GM19463 (cell line): ENCODE results near the gene ABCG8.

Source experiments
- ATAC-seq: cut with Tn5 transposase; IDR thresholded peaks from one replicate; pipeline ENCODE4 v1.9.1; 2021; ENCODE audit warnings: mild to moderate bottlenecking, moderate library complexity; ENCODE audit not compliant: unreplicated experiment

Gene ABCG8

DNA sequence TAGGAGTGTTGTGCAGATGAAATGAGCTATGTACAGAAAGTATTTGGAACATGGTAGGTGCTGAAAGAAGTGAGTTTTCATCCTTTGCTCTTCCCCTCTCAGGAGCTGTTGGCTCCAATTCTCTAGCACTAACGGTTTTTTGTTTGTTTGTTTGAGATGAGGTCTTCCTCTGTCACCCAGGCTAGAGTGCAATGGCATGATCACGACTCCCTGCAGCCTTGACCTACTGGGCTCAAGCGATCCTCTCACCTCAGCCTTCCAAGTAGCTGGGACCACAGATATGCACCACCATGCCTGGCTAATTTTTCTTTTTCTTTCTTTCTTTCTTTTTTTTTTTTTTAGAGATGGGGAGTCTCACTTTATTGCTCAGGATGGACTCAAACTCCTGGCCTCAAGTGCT lies 12.9 kb upstream of the ABCG8 start:
- ATAC-seq, result no peak

DNA sequence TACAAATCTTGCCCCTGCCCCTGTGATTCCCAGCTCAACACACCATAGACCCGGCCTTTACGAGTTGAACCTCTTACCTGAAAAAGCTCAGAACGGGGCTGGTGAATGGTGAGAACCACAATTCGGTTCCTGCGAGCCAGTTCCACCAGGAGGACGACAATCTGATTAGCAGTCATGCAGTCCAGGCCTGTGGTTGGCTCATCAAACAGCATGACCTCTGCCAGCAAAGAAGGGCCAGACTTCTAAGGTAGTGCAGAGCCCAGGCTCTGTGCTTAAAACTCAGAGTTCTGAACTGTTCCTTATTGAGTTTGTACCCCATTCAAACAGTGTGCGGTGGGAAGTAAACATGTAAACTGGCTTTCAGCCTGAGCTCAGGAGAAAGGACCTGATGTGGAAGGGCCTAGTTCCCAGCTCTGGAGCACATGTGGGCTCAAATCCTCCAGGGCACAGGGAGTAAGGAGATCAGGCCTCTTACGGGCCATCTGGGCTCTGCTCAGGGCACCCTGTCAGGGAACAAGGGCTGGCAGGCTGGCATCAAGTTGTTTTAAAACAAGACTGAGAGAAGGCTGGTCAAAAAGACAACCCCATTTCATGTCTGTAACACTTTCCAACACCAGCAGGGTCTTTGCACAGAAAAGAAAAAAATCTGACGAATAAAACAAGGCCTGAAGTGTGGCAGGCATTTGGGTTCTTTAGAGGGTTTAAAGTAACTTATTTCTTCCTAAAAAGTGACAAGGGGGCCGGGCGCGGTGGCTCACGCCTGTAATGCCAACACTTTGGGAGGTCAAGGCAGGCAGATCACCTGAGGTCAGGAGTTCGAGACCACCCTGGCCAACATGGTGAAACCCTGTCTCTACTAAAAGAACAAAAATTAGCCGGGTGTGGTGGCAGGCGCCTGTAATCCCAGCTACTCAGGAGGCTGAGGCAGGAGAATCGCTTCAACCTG lies 12.2 kb upstream of the ABCG8 start:
- ATAC-seq, result no peak

DNA sequence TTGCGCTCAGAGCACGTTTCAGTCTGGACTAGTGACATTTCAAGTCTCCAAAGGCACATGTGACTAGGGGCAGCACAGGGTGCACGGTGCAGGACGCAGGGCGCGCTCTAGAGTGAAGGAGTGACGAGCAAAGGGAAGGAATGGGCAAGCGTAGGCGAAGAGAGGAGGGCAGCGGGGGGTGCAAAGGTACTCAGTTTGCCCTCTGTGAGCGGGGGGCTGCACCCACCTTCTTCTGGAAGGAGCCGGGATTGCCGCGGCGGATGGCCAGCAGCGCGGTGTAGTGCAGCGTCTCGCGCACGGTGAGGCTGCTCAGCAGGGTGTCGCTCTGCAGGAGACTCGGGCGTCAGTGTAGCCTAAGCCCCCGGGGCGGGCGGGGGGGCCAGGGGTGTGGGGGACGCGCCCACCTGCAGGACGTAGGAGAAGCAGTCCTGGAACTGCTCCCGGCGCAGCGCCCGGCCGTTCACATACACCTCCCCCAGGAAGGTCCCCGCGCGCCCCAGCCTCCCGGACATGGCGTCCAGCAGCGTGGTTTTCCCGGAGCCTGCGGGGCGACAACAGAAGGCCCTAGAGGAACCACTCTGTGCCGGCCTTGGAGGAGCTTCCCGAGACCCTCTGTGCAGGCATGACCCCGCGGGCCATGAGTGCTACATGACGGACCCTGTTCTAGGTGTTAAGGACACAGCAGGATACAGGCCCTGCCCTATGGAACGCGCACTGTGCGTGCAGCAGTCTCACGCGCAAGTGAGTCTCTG lies 7.1 kb upstream of the ABCG8 start:
- no peak for ATAC-seq

DNA sequence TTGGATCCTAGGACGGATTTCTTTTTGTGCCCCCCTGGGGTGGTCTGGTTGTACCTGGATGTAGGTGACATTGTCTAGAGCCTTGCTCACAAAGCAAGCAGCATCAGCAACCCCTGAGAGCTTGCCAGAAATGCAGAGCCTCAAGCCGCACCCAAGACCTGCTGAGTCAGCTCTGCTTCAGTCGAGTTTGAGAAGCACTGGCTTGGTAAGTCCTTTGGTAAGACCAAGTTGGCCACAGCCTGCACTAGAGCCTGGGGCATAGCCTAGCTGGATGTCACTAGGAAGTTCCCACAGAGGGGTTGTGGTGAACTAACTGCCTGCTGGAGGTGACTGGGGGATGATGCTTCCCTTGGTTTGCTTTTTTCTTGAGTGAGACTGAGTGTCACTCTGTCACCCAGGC lies 6.3 kb upstream of the ABCG8 start:
- no peak for ATAC-seq

DNA sequence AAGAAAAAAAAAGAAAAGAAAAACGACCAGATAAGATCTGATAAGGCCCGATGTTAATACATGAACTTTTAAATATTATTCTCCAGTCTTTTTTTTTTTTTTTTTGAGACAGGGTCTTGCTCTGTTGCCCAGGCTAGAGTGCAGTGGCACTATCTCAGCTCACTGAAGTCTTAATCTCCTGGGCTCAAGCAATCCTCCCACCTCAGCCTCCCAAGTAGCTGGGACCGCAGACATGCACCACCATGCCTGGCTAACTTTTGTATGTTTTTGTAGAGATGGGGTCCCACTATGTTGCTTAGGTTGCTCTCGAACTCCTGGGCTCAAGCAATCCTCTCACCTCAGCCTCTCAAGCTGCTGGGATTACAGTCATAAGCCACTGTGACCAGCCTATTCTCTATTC lies 1.7 kb upstream of the ABCG8 start:
- ATAC-seq, result no peak

DNA sequence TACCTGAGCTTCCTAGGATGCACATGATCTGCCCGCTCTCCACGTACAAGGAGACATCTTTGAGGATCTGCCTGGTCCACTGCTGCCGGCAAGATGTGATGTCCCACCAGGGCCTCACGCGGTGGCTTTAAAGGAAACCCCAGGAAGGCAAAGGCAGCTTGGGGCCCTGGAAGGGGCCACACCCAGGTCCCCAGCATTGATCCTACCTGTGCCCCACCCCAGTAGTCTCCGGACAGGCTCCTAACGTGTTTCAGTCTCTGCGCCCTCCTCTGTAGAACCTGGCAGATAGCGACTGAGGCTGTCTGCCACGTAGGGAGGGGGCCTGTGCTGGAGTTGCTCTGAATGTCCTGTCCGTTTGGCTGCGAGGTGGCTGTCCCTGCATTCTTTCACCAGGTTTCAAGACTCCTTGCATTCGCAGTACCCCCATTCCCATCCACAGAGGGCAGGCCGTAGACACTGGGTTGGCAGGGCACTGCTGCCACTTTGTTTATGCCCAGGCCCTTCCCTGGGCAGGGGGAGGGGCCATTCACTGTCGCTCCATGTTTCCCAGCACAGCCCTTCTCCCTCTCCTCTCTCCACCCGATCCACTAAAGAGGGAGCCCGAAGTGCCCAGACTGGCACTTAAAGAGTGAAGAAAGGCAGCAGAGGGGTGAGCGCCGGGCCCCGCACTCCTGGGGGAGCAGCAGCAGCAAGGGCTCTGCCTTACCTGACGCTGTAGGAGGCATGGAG lies 776 bp upstream of the ABCG8 start:
- ATAC-seq, result no peak

DNA sequence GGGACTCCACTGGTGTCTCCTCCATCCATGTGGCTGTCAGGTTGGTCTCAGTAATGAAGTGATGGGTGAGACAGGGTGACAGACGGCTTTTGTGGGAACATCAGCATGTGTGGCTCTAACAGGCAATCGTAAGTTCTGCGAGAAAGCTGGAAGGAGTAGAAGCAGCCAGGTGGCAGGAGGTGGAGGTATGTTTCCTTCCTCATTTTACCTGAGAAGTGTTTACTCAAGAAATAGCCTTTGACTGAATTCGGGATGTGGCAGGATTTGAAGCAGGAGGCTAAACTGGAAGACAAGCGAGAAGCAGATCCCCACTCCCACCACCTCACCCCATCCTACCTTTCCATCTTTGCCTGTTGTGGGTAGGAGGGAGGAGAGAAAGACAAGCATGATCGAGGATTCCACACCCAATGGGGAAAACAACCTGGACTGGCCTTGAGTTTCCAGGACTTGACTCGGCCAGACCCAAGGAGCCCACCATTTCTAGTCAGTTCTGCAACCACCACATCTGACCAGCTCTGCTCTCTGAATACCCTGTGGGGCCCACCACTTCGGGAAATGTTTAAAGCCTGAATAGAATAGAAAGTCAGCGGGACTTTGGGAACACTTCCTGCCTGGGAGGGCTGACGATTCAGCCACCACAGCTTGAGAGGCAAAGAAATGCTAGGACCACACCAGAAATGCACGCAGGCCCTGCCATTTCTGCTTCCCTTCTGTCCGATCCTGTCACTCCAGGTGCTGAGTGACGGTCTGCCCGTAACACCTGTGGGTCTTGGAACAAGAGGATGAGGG lies 1.2 kb downstream of the ABCG8 start:
- ATAC-seq, result no peak

DNA sequence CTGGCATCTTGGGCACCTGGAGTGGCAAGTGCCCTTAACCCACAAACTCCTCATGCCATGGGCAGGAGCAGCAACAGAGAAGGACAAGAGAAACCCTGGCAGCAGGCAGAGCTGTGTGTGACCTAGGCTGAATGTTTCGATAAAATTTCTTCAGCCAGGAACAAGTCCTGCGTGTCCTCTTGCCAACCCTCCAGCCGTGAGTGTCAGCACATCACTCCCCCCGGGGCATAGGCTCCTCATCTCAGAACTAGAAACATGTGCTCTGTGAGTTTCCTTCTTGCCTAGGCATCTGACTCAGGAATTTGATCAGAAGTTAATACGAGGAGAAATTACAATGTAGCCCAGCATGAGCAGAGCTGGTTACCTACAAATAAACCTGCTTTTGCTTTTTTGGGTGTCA lies 2.2 kb downstream of the ABCG8 start:
- ATAC-seq, result no peak

DNA sequence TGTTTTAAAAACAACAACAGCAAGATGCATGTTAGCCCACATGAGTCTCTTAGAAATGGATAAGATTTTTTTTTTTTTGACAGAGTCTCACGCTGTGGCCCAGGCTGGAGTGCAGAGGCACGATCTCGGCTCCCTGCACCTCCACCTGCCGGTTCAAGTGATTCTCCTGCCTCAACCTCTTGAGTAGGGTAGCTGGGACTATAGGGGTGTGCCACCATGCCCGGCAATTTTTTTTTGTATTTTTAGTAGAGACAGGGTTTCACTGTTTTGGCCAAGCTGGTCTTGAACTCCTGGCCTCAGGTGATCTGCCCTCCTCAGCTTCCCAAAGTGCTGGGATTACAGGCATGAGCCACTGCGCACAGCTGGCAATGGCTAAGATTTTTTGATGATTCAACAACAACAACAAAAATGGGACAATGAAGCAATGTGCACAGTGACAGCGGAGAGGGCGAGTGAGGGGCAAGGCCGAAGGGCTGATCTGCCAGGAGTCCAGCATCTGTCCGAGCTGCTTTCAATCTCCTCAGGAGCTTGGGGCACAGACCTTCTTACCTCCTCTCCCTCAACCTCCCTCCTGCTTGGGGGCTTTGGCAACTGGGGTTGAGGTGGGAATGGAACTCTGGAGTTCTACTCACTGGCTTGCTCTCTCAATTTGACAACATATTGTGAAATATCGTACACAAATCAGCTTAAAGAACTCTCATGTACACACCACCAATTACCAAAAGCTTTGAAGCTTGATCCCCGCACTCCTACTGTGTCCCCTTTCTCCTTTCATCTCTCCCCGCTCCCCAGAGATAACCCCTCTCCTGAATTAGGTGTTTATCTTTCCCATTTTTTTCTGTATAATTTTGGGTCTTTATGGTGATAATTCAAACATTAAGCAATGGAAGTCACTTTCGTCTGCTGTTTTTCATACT lies 3.4 kb downstream of the ABCG8 start:
- ATAC-seq, result no peak

DNA sequence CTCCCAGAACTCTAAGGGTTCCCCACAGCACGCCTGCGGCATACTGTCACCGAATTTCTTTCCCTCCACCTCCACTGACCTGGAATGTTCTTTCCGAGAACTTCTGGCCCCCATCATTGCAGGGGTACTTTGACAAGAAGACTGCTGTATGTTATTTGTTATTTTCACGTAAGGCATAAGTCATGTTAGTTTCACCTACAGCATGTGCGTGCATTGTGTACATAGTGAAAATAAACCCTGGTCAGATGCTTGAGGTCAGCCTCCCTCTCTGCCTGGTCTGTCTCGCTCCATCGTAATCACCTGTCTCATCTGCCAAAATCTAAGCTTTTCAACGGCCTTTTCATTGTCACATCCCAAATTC lies 4.1 kb downstream of the ABCG8 start:
- ATAC-seq, result no peak

DNA sequence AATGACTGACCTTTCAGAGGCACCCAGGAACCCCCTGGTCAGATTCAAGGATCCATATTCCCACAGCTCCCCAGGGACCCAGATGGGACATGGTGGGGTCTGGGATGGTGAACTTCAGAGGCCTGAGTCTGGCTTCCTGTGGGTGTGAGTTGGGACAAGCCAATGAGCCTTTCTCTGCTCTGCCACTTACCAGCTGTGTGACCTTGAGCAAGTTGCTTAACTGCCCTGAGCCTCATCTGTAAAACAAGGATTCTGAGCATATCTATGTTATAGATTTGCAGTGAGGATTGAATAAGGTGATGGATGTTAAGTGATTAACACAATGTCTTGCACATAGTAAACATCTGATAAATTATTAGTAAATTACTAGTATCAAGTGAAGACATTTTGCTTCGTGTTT lies 6.4 kb downstream of the ABCG8 start:
- no peak for ATAC-seq

DNA sequence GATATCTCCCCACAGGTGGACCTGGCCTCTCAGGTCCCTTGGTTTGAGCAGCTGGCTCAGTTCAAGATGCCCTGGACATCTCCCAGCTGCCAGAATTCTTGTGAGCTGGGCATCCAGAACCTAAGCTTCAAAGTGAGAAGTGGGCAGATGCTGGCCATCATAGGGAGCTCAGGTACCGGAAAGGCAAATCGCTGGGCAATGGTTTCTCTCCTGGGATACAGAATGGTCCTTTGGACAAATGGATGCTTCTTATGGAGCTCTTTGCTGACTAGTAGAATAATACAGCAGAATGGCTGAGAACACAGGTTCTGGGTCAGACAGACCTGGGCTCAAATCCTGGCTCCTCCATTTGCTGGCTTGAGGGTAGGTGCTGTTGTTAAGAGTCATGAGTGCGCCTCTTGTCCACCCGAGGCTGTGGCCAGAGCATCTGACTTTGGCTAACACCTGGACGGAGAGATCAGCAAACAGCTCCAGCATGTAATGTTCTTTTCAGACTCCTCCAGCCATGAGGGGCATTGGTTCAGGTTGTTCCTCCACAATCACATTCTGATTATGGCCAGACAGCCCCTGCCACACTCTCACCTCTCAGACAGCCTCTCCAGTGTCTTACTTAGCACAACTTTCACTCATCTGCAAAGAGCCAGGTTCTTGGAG lies 7.5 kb downstream of the ABCG8 start:
- no peak for ATAC-seq

DNA sequence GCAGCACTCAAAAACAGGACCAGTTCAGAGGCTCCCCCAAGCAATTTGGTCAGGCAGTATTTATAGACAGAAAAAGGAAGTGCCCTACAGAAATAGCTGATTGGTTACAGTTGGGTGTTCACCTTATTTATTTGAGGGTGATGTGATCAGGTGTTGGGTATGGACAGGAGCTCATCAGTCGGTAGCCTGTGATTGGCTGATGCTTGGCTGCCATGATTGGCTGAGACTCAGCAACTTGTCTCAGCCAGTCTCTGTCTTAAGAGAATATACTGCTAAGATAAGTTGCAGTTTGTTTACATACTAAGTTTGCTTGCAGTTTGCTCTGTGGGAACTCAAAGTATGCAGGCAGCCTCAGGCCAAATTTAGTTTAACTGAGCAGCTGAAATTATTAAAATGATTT lies 9.4 kb downstream of the ABCG8 start:
- ATAC-seq, result no peak

DNA sequence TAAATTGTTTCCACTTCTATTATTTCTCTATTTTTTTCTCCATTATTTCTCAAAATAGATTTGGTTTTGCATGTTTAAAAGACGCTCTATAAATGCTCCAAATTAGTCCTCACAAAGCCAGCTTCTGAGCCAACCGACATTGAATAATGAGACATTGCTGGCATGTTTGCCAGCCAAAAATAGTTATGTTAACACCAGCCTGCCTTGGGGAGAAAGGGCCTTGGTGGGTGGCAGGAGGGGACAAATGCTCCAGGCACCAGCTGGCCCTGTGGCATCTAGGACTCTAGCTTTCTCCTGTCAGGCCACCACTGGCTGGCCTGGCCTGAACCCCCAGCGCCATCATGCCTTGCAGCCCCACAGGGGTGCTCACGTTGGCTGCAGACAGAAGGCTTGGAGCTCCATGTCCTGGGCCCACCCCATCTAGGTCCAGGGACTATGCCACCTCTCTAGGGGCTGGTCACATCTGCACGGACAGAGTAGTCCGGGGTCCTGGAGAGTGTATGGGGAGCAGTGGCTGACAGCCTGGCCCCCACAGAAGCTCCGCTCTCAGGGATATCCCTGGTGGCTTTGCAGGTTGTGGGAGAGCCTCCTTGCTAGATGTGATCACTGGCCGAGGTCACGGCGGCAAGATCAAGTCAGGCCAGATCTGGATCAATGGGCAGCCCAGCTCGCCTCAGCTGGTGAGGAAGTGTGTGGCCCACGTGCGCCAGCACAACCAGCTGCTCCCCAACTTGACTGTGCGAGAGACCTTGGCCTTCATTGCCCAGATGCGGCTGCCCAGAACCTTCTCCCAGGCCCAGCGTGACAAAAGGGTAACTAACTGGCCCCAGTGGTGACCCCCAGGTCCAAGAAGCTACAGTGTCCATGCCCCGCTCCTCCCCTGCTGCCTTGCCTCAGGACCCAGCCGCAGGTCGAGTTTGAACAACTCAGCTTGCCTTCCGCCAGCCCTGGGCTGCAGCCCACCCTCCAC lies 12.5 kb downstream of the ABCG8 start:
- ATAC-seq, result no peak

DNA sequence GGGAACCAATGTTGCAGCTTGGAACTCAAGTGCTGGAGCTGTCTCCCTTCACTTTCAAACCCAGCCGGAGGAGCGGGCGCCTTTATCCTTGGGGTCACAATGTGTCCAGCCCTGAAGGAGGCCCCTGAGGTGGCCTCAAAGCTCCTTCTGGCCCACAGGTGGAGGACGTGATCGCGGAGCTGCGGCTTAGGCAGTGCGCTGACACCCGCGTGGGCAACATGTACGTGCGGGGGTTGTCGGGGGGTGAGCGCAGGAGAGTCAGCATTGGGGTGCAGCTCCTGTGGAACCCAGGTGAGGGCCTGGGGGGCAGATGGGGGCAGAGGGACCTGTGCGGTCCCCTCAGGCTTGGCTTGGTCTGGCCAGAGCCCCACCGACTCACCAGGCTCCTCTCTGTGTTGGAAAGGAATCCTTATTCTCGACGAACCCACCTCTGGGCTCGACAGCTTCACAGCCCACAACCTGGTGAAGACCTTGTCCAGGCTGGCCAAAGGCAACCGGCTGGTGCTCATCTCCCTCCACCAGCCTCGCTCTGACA lies 13.5 kb downstream of the ABCG8 start:
- ATAC-seq, result no peak

DNA sequence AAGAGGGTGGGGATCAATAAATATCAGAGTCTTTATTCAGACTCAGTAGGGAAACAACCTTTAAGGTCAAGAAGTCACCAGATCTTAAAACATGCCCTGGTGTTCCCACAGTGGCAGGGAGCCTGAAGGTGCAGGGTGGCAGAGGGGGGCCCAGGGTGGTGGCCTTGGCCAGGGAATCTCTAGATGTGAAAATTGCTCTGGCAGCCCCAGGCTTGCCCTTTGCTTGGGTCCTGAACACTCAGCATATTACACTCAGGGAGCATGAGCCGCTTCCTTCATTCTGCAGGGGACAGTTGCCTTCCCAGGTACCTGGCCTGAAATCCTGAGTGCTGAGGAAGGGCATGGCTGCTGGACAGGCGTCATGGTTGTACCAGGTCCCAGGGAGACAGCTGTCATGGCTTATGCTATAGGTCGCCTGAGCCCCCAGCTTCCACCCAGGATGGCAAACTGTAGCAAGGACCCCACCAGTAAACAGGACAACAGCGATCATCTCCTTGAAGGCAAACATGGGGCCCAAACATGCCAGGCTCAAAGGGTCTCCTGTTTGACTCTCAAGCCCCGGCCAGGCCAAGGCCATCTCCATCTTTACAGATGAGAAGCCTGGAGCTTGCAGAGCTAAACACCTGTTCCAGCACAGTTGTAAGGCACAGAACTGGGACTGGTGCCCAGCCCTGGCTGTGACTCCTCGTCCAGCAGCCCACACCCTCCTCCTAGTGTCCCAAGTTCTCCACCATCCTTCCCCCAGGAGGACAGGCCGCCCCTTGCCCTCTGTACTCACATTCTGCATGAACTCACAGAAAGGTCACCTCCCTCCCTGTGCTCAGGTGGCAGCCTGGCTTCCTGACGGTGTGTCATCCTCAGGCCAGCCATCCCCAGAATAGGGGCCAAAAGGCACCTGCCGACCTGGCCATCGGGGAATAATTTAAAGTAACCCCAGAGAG lies 14.6 kb downstream of the ABCG8 start:
- ATAC-seq, result no peak

DNA sequence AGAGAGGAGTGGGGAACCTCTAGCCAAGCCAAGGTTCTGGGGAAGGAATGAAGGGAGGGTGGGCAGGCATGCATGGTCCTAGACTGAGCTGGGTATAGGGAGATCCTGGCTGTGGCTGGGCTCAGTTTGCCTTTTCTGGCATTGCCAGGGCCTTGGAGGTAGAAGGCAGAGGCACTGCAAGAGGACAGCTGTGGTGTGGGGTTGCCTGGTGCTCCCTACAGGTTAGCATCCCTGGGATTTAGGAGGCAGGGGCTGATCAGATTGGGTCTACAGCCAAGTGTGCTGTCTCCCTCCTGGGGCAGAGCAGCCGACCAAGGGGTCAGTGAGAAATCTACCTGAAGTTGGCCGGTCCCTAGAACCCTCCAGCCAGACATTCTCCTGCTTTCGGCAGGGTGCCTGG lies 15.9 kb downstream of the ABCG8 start:
- ATAC-seq, result no peak
